Motor neuron (in vitro differentiated cells): ENCODE data around the gene PLEKHA3. TPM values are rescaled to one million over a fixed set of nuclear protein-coding genes. Genes with fewer than 3 reads are reported as not detected.
A peak's percentile ranks its signal among the peaks of the same experiment; 100 is the strongest.
"Not testable (repeated sequence)": the region's sequence is repeated elsewhere in the genome, so short reads cannot be mapped to it uniquely, and the experiment has no call there.

Source experiments
- ATAC-seq, 8 experiments: fragments of 200-7000 bp; cut with Tn5 transposase; replicated peaks in 6 of 8; 2 replicates each; pipeline ENCODE4 v1.8.0; 2021; ENCODE audit warnings: mild to moderate bottlenecking in 8 of 8, moderate library complexity in 8 of 8
- H3K27ac ChIP-seq, 2 donors: fragments of 250-450 bp; sonication (Bioruptor Pico); 2 replicates each; pipeline ENCODE4 v1.9.0; 2021; ENCODE audit warnings: antibody characterized with exemption in 2 of 2, mild to moderate bottlenecking in 2 of 2, moderate library complexity in 1 of 2
- H3K4me1 ChIP-seq, 2 donors: fragments of 250-450 bp; sonication (Bioruptor Pico); replicated peaks in 1 of 2; 2 replicates each; pipeline ENCODE4 v1.6.1; 2021; ENCODE audit warnings: antibody characterized with exemption in 2 of 2, mild to moderate bottlenecking in 2 of 2, moderate library complexity in 1 of 2
- H3K4me3 ChIP-seq, 5 donors: fragments of 250-450 bp; sonication (Bioruptor Pico); 2 replicates each; pipeline ENCODE4 v1.9.0; 2021; ENCODE audit warnings: antibody characterized with exemption in 5 of 5, mild to moderate bottlenecking in 5 of 5, moderate library complexity in 4 of 5
- WGBS, 10 experiments: fragments of 450-650 bp; shearing (Covaris generic); methylation state at CpG; one replicate each; pipeline ENCODE4 v1.0.0; 2022; 5-methylcytosine and 5-hydroxymethylcytosine counted together
- in situ Hi-C, 9 experiments: fragments of 400-800 bp; cut with MboI; loops; one replicate each; pipeline ENCODE4 v1.15.0; 2021; ENCODE audit warnings: low sequenced_read_pairs in 9 of 9, low pct_unique_long_range_greater_than_20kb in 2 of 9; ENCODE audit not compliant: unreplicated experiment in 9 of 9
- total RNA-seq, 8 experiments: library from RNA; unstranded; fragments of 300-600 nt; gene quantifications; 2 replicates each; pipeline versions ENCODE4 v1.2.3 to v1.2.4, GENCODE V29; 2022

PLEKHA3 gene
- total RNA-seq, 8 experiments from 2014 or later: 6.0 to 20.0 (median 8.5) TPM

- in situ Hi-C loops: no loop called here
- WGBS, 10 experiments: 91 to 100% (median 97%) methylated on average over 2 to 4 of the region's 4 CpGs; no CpG with 5 or more reads in 1 of the 10 experiments
- Histone ChIP-seq H3K27ac (no peak overlapping the region), H3K4me3 (no peak overlapping the region), H3K4me1 (no peaks in the 10 kb centered on the region)
- ATAC-seq: no peak
Measured at GRCh38 chr2:178513876-178514275, 33.6 kb downstream of the PLEKHA3 start.

- Histone ChIP-seq H3K4me1 (no peaks in the 10 kb centered on the region), H3K27ac (no peak overlapping the region), H3K4me3 (no peak overlapping the region)
- WGBS, 10 experiments: 17 to 100% (median 75%) methylated on average over 1 to 2 of the region's 2 CpGs; no CpG with 5 or more reads in 2 of the 10 experiments
- in situ Hi-C loops: no loop called here
- ATAC-seq: no peak
Measured at GRCh38 chr2:178514664-178515063, 34.4 kb downstream of the PLEKHA3 start.

GRCh38 chr2:178517496-178517895, 37.2 kb downstream of the PLEKHA3 start:
- H3K27ac ChIP-seq: no peak overlapping the region
- in situ Hi-C loops: no loop called here

DNA sequence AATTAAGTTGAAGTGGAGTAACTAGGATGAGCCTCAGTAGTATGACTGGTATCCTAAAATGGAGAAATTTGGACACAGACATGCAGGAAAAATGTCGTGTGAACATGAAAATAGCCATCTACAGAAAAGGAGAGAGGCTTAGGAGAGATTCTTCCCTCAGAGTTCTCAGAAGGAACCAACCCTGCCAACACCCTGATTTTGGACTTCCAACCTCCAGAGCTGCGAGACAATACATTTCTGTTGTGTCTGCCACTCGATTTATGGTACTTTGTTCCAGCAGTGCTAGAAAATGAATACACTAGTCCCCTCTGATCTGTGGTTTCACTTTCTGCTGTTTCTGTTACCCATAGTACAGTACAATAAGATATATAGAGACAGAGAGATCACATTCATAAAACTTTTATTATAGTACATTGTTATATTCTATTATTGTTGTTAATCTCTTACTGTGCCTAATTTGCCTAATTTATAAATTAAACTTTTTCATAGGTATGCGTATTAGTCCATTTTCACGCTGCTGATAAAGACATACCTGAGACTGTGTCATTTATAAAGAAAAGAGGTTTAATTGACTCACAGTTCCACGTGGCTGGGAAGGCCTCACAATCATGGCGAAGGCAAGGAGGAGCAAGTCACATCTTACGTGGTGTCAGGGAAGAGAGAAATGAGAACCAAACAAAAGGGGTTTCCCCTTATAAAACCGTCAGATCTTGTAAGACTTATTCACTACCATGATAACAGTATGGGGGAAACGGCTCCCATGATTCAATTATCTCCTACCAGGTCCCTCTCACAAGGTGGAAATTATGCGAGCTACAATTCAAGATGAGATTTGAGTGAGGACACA, 41.3 kb downstream of the PLEKHA3 start:
- 86 to 100% (median 94%) methylated on average over 2 to 11 of the region's 11 CpGs for WGBS, 10 experiments
- no peak overlapping the region for H3K27ac ChIP-seq
- H3K4me1 ChIP-seq: no peaks in the 10 kb centered on the region
- in situ Hi-C loops: no loop called here
- H3K4me3 ChIP-seq: no peak overlapping the region
- no peak for ATAC-seq

More at GRCh38 chr2:178517496-178517895, 37.2 kb downstream of the PLEKHA3 start:
- ATAC-seq: no peak
- no peaks in the 10 kb centered on the region for H3K4me1 ChIP-seq
- 33 to 100% (median 100%) methylated on average over 1 of the region's 1 CpG; no CpG with 5 or more reads in 7 of the 10 experiments for WGBS, 10 experiments
- no peak overlapping the region for H3K4me3 ChIP-seq

DNA sequence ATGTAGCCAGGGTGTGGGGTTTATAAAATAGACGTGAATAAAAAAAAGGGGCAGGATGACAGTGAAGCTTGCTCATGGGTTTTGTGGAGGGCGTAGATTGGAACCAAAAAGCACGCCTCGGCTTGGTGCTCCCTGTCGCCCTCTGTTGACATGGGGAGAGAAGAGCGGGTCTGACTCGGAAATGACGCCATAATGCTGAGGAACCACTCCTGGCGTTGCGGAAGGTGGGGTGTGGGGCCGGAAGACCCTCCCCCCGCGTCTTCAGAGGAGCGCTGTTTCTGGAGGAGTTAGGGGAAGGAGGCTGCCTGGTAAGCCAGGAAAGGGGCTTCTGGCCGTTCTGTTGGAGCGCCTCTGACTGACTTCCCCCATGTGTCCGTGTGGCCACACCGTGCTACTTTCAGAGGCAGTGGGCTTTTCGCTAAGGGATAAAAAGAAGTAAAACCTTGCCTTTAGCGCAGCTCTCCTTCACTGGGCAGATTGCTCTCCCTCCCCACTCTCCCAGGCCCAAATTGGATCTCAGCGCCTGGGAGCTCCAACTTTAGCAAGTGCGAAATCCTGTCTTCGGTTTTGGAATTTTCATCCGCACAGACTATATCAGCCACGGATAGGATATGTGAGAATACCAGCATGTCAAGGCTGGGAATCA, 42.8 kb downstream of the PLEKHA3 start:
- in situ Hi-C loops: no loop called here
- H3K27ac ChIP-seq: no peak overlapping the region
- WGBS, 10 experiments: 0 to 100% (median 20%) methylated on average over 1 to 16 of the region's 25 CpGs; no CpG with 5 or more reads in 1 of the 10 experiments
- H3K4me3 ChIP-seq: peak overlapping the region in 4 of 5 donors; percentile 20 to 53 (median 30)
- no peaks in the 10 kb centered on the region for H3K4me1 ChIP-seq
- ATAC-seq: peak in 5 of 8 experiments; percentile 93 to 99 (median 98)

DNA sequence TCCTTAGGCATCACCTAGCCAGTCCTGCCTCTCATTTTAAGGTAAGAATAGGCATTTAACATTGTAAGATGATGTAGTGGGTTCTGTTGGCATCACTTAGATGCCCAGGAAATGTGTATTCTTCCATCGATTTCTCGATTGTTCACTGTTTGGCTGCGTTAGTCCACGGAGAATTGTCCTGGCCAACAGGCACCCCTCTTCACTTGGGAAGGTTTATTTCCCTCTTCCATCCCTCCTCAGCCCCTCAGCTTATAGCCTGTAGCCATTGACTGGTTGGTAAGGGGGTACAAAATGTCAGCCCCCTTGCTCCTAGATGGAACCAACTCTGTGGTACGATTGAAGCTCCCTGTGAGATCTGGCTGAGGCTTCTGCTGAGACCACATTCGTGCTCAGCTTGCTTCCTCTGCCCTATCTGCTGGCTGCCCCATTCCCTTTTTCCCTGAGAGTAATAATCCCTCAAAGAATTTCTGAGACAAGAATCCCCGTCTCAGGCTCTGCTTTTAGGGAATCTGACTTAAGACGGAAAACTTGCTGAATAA, 43.4 kb downstream of the PLEKHA3 start:
- Histone ChIP-seq H3K27ac (no peak overlapping the region), H3K4me3 (peak overlapping the region in 4 of 5 donors; percentile 20 to 53 (median 30)), H3K4me1 (no peaks in the 10 kb centered on the region)
- peak in 3 of 8 experiments; percentile 5 to 15 (median 7) for ATAC-seq
- in situ Hi-C loops: no loop called here
- WGBS, 10 experiments: 12 to 94% (median 39%) methylated on average over 1 to 8 of the region's 8 CpGs; no CpG with 5 or more reads in 1 of the 10 experiments

DNA sequence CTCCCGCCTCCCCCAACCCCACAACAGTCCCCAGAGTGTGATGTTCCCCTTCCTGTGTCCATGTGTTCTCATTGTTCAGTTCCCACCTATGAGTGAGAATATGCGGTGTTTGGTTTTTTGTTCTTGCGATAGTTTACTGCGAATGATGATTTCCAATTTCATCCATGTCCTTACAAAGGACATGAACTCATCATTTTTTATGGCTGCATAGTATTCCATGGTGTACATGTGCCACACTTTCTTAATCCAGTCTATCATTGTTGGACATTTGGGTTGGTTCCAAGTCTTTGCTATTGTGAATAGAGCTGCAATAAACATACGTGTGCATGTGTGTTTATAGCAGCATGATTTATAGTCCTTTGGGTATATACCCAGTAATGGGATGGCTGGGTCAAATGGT, 44.8 kb downstream of the PLEKHA3 start:
- H3K4me1 ChIP-seq, H3K27ac ChIP-seq, H3K4me3 ChIP-seq, ATAC-seq, in situ Hi-C loops: not testable (repeated sequence)
- WGBS, 10 experiments: no CpG with 5 or more reads among the region's 5 CpGs

- H3K4me3 ChIP-seq, H3K27ac ChIP-seq, ATAC-seq, H3K4me1 ChIP-seq, in situ Hi-C loops: not testable (repeated sequence)
- 29% methylated on average over 1 of the region's 1 CpG; no CpG with 5 or more reads in 9 of the 10 experiments for WGBS, 10 experiments
Measured at GRCh38 chr2:178525460-178525859, 45.2 kb downstream of the PLEKHA3 start.

DNA sequence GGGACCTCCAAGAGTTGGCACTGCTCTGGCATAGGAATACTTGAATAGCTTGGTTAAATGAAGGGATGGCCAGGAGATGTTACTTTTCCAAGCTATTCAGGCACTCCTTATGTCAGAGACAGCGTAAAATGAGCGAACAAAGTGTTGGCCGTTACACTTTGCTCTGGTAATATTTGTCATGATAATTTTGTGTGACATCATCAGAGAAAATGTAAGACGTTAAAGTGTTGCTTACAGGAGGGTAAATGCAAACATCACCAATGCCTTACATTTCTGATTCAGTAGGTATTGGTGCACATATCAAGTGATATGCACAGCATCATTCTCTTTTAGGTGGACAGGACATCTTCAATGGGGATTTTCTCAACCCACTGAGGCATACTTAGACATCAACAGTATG, 46.0 kb downstream of the PLEKHA3 start:
- ATAC-seq: no peak
- in situ Hi-C loops: no loop called here
- no peak overlapping the region for H3K27ac ChIP-seq
- no peak overlapping the region for H3K4me3 ChIP-seq
- H3K4me1 ChIP-seq: no peaks in the 10 kb centered on the region
- WGBS, 10 experiments: 74 to 100% (median 90%) methylated on average over 1 to 4 of the region's 4 CpGs; no CpG with 5 or more reads in 1 of the 10 experiments

DNA sequence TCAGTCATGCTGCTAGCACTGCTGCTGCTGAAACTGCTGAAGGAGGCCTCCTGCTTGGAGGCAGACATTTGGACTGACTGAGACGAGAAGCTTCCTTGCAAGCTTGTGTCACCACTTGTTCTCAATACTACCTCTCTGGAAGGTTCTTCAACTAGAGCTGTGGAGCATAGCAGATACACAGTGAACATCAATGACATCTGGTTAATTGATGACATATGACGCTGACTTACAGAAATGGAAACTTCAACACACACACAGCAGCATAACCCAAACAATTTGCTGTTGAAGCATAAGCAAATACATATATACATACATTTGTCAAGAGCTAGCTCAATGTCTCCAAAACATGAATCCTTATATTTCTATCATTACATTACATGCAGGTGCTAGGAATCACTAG, 47.3 kb downstream of the PLEKHA3 start:
- no peak for ATAC-seq
- no peak overlapping the region for H3K4me3 ChIP-seq
- WGBS, 10 experiments: 13 to 100% (median 100%) methylated on average over 1 to 2 of the region's 2 CpGs; no CpG with 5 or more reads in 3 of the 10 experiments

DNA sequence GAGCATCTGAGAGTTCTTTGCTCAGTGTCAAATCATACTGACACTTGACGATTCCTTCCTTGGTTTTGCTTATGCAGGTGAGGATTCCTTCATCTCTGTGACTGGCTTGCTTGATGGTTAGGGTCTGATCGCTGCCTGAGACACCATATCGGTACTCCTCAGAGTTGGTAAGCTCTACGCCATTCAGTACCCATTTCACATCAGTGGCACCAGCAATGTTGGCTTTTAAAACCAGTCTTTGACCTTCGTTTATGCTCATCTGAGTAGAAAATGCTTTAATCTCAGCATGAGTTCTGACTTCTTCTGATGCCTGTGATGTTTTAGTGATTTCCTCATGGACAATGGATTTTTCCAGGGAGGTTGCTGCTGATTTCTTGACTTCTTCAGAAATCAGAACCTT, 48.4 kb downstream of the PLEKHA3 start:
- in situ Hi-C loops: no loop called here
- H3K27ac ChIP-seq: no peak overlapping the region
- H3K4me1 ChIP-seq: no peaks in the 10 kb centered on the region
- no peak overlapping the region for H3K4me3 ChIP-seq
- WGBS, 10 experiments: 40 to 94% (median 86%) methylated on average over 1 to 5 of the region's 5 CpGs; no CpG with 5 or more reads in 1 of the 10 experiments
- no peak for ATAC-seq

More for the DNA sequence above, 47.3 kb downstream of the PLEKHA3 start:
- in situ Hi-C loops: no loop called here
- Histone ChIP-seq H3K4me1 (no peaks in the 10 kb centered on the region), H3K27ac (no peak overlapping the region)

GRCh38 chr2:178529194-178529593, 48.9 kb downstream of the PLEKHA3 start:
- 57 to 100% (median 94%) methylated on average over 1 to 2 of the region's 2 CpGs for WGBS, 10 experiments
- Histone ChIP-seq H3K4me3 (no peak overlapping the region), H3K27ac (no peak overlapping the region), H3K4me1 (no peaks in the 10 kb centered on the region)
- in situ Hi-C loops: no loop called here
- ATAC-seq: no peak

- no peaks in the 10 kb centered on the region for H3K4me1 ChIP-seq
- ATAC-seq: no peak
- no peak overlapping the region for H3K4me3 ChIP-seq
- 57 to 100% (median 85%) methylated on average over 1 to 2 of the region's 2 CpGs for WGBS, 10 experiments
- in situ Hi-C loops: no loop called here
- no peak overlapping the region for H3K27ac ChIP-seq
Measured at GRCh38 chr2:178530131-178530530, 49.9 kb downstream of the PLEKHA3 start.
